Esophagus muscularis mucosa (tissue), 3 donors: Measurements from ENCODE around the gene FKBP2.

Experiments used
- POLR2A ChIP-seq: fragments of 450-650 bp; IDR thresholded peaks from one replicate; pipeline ENCODE4 v1.6.1; 2017; ENCODE audit warnings: antibody characterized with exemption, moderate library complexity, mild to moderate bottlenecking, low read depth
- POLR2AphosphoS5 ChIP-seq, 2 donors: sonication (generic); formaldehyde crosslinking; IDR thresholded peaks; one replicate each; pipeline ENCODE4 v1.6.1; 2017; ENCODE audit warnings: antibody characterized with exemption in 2 of 2
- TF ChIP-seq, protein P1 (sequence below), 3 experiments: fragments of 200-600 bp in 2 of 3; fragments of 450-650 bp in 1 of 3; sonication (generic) in 2 of 3; IDR thresholded peaks; one replicate each; pipeline ENCODE4 v1.5.1; 2017 to 2019; ENCODE audit warnings: antibody characterized with exemption in 3 of 3, mild to moderate bottlenecking in 2 of 3, moderate library complexity in 1 of 3

- TF ChIP-seq POLR2A (no peak), POLR2AphosphoS5 (IDR thresholded peaks at IDR 0.05) (peak in 1 of 2 donors; percentile 18)
- TF ChIP-seq, protein P1, sequence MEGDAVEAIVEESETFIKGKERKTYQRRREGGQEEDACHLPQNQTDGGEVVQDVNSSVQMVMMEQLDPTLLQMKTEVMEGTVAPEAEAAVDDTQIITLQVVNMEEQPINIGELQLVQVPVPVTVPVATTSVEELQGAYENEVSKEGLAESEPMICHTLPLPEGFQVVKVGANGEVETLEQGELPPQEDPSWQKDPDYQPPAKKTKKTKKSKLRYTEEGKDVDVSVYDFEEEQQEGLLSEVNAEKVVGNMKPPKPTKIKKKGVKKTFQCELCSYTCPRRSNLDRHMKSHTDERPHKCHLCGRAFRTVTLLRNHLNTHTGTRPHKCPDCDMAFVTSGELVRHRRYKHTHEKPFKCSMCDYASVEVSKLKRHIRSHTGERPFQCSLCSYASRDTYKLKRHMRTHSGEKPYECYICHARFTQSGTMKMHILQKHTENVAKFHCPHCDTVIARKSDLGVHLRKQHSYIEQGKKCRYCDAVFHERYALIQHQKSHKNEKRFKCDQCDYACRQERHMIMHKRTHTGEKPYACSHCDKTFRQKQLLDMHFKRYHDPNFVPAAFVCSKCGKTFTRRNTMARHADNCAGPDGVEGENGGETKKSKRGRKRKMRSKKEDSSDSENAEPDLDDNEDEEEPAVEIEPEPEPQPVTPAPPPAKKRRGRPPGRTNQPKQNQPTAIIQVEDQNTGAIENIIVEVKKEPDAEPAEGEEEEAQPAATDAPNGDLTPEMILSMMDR (IDR thresholded peaks at IDR 0.05), result no peak
Measured at GRCh38 chr11:64206457-64207255, 34.2 kb upstream of the FKBP2 start, which contains the start of gene FERMT3.
